ENCODE data around the gene SCTR. TPM values are rescaled to one million over a fixed set of nuclear protein-coding genes. Genes with fewer than 3 reads are reported as not detected.

The SCTR gene
- total and polyA plus RNA-seq, 2 of the 8 experiments (the other 6 are each of a cell fraction or from before 2014, with no cell fraction given) = 0.15 TPM; not detected in 1

GRCh38 chr2:119426801-119427395 lies 97.4 kb downstream of the SCTR start:
- Histone ChIP-seq H3K23me2 (ENCODE audit: low read depth, low read length) (peaks cover 5% of the 10 kb centered on the region; the same call in 1 of the 2 replicates), H3K23ac (ENCODE audit: insufficient read length) (no peak overlapping the region), H2BK5ac (ENCODE audit: low read depth, low read length) (no peak overlapping the region), H3K27me3 (replicated peaks in 1 of 4; ENCODE audit: control insufficient read depth in 3 of 4, extremely low read depth in 1 of 4, insufficient read depth in 3 of 4, low read length in 3 of 4) (peaks cover 0 to 6% (median 2%) of the 10 kb centered on the region in 4 experiments; a peak in 6 of 7 replicates), H2BK120ac (replicated peaks; ENCODE audit: low read depth, low read length) (no peak overlapping the region), H2BK20ac (ENCODE audit: low read length) (no peak overlapping the region), H4K5ac (ENCODE audit: insufficient read length, low read depth, low read length) (no peak overlapping the region), H3K79me1 (ENCODE audit: low read depth, low read length) (no peaks in the 10 kb centered on the region), H3K4ac (replicated peaks; ENCODE audit: insufficient read length, low read depth, low read length) (no peak overlapping the region), H3K4me1 (replicated peaks in 1 of 4; ENCODE audit: control insufficient read depth in 3 of 4, insufficient read depth in 4 of 4, low read length in 3 of 4) (peaks cover 0 to 10% (median 0%) of the 10 kb centered on the region in 4 experiments; a peak in 4 of 7 replicates), H3K27ac (ENCODE audit: low read depth, low read length) (no peak overlapping the region), H2AK5ac (ENCODE audit: low read depth, low read length) (no peak overlapping the region), H2BK12ac (ENCODE audit: low read depth, low read length) (peak overlapping the region; percentile 71), H3K14ac (ENCODE audit: insufficient read length) (no peak overlapping the region), H3K36me3 (ENCODE audit: control insufficient read depth in 2 of 4, insufficient read depth in 4 of 4, low read length in 3 of 4) (no peaks in the 10 kb centered on the region), H3K9ac (replicated peaks in 1 of 4; ENCODE audit: extremely low read depth in 1 of 4, low read depth in 3 of 4, low read length in 3 of 4) (no peak overlapping the region), H2BK15ac (ENCODE audit: low read length) (no peak overlapping the region), H3K4me2 (ENCODE audit: insufficient read depth in 1 of 2, low read depth in 2 of 2, low read length in 2 of 2) (no peak overlapping the region), H3K79me2 (ENCODE audit: control insufficient read depth in 1 of 2, insufficient read depth in 2 of 2, low read length in 2 of 2) (no peaks in the 10 kb centered on the region), H3K18ac (ENCODE audit: extremely low read depth, low read length) (no peak overlapping the region; the same call in 1 of the 2 replicates), H2AFZ (ENCODE audit: low read length) (no peak overlapping the region), H3K56ac (replicated peaks; ENCODE audit: insufficient read length, low read depth, low read length) (no peak overlapping the region), H4K20me1 (replicated peaks in 1 of 2; ENCODE audit: control insufficient read depth in 1 of 2, insufficient read depth in 2 of 2, low read length in 2 of 2) (no peaks in the 10 kb centered on the region), H3K4me3 (ENCODE audit: extremely low read depth in 1 of 4, insufficient read depth in 2 of 4, low read depth in 3 of 4, low read length in 4 of 4) (no peak overlapping the region), H4K91ac (replicated peaks; ENCODE audit: insufficient read length, low read length) (no peak overlapping the region), H3K9me3 (ENCODE audit: insufficient read depth in 2 of 2, low read depth in 1 of 2, low read length in 1 of 2) (0 out of 4 replicates have a peak, but pooled peaks cover 0 to 2% of the 10 kb centered on the region in 2 experiments), H4K8ac (ENCODE audit: extremely low read depth, insufficient read depth, low read length) (no peak overlapping the region; the same call in 1 of the 2 replicates)
- FAIRE-seq (no peak), DNase-seq (ENCODE audit: low read depth in 1 of 2, low spot score in 2 of 2) (no peak)
- CTCF ChIA-PET (ENCODE audit: partially characterized antibody) = interaction anchor here (0.8 kb wide), 1 partner anchor 22 kb away, joined by 3 read pairs; no protein-coding TSS in a partner anchor
- TF ChIP-seq SAP30 (IDR thresholded peaks at IDR 0.05; ENCODE audit: insufficient read depth, insufficient replicate concordance, low read length) = no peak
- no peak for TF ChIP-seq PHF8 (conservative IDR thresholded peaks at IDR 0.05; ENCODE audit: low read depth, low read length)
- no peak for TF ChIP-seq RFX5 (IDR thresholded peaks at IDR 0.05; ENCODE audit: borderline replicate concordance, low read depth, low read length)
- peak; percentile 77 for TF ChIP-seq CEBPB (IDR thresholded peaks at IDR 0.05; ENCODE audit: low read depth, low read length)
- POLR2A ChIA-PET (ENCODE audit: partially characterized antibody) = no interaction called here
- WGBS, 2 experiments (ENCODE audit: extremely low coverage in 1 of 2, insufficient coverage in 1 of 2, insufficient read length in 1 of 2, insufficient replicate concordance in 2 of 2, low coverage in 1 of 2, low lambda C conversion rate in 2 of 2, missing lambda C conversion rate in 1 of 2) = 79% methylated on average over 12 of the region's 12 CpGs; no CpG with 5 or more reads in 1 of the 2 experiments

Data from H1 (cell line).